Caco-2 (cell line): Measurements from ENCODE around the gene TXNL1. TPM values are rescaled to one million over a fixed set of nuclear protein-coding genes. Genes with fewer than 3 reads are reported as not detected.

ENCODE experiments used
- Bru-seq: library from RNA; stranded (reverse); fragments of 400-500 nt; gene quantifications from one replicate; lab custom pipeline; 2021; lab: Mats Ljungman, UMichigan
- BruChase-seq, 2 experiments: library from RNA; stranded (reverse); fragments of 400-500 nt; gene quantifications; one replicate each; lab custom pipeline; 2021; lab: Mats Ljungman, UMichigan
- BruUV-seq: library from RNA; stranded (reverse); fragments of 400-500 nt; replicated peaks from 2 replicates; lab custom pipeline; 2021; lab: Mats Ljungman, UMichigan
- CTCF ChIA-PET: fragments of 300-600 bp; sonication (Branson Sonifier 250); formaldehyde crosslinking; loops from one replicate; lab custom pipeline; 2022; ENCODE audit warnings: antibody characterized with exemption; lab: Charles Lee
- POLR2A ChIA-PET: fragments of 300-600 bp; sonication (Branson Sonifier 250); formaldehyde crosslinking; loops from one replicate; lab custom pipeline; 2022; ENCODE audit warnings: antibody characterized with exemption; lab: Charles Lee
- DNase-seq, 2 experiments: peaks; one replicate each; pipeline versions ENCODE4 v3.0.0 to v3.0.0-alpha.2; 2020 to 2022
- H3K27me3 ChIP-seq: replicated peaks from 2 replicates; pipeline ENCODE4 v1.6.0; 2011; ENCODE audit warnings: low read length; ENCODE audit not compliant: control insufficient read depth, insufficient read depth
- H3K36me3 ChIP-seq: 2 replicates; pipeline ENCODE4 v1.5.1; 2011; ENCODE audit warnings: low read length; ENCODE audit not compliant: control insufficient read depth, insufficient read depth
- H3K4me1 ChIP-seq: fragments of 250-450 bp; sonication (Bioruptor Pico); 2 replicates; pipeline ENCODE4 v1.5.1; 2020; ENCODE audit warnings: mild to moderate bottlenecking
- H3K4me3 ChIP-seq: 2 replicates; pipeline ENCODE4 v1.5.1; 2011; ENCODE audit warnings: low read depth, mild to moderate bottlenecking, control low read depth, low read length
- H3K9me3 ChIP-seq: fragments of 250-450 bp; sonication (Bioruptor Pico); 2 replicates; pipeline ENCODE4 v1.5.1; 2020; ENCODE audit warnings: mild to moderate bottlenecking, moderate library complexity
- H3K27ac Mint-ChIP-seq: one replicate; pipeline ENCODE4 v1.8.0; 2022; ENCODE audit warnings: mixed read lengths; ENCODE audit not compliant: unreplicated experiment
- H3K27me3 Mint-ChIP-seq: one replicate; pipeline ENCODE4 v1.8.0; 2022; ENCODE audit warnings: mixed read lengths; ENCODE audit not compliant: insufficient read depth, unreplicated experiment
- H3K36me3 Mint-ChIP-seq: one replicate; pipeline ENCODE4 v1.8.0; 2022; ENCODE audit warnings: mild to moderate bottlenecking, mixed read lengths; ENCODE audit not compliant: insufficient read depth, unreplicated experiment
- H3K4me1 Mint-ChIP-seq: one replicate; pipeline ENCODE4 v1.8.0; 2022; ENCODE audit warnings: low read depth, mixed read lengths; ENCODE audit not compliant: unreplicated experiment
- H3K4me3 Mint-ChIP-seq: one replicate; pipeline ENCODE4 v1.8.0; 2022; ENCODE audit warnings: mild to moderate bottlenecking, moderate library complexity, mixed read lengths; ENCODE audit not compliant: unreplicated experiment
- H3K9me3 Mint-ChIP-seq: one replicate; pipeline ENCODE4 v1.8.0; 2022; ENCODE audit warnings: mixed read lengths; ENCODE audit not compliant: unreplicated experiment
- CTCF ChIP-seq, 2 experiments: fragments of 200-600 bp in 1 of 2; IDR thresholded peaks; 1 replicate in 1 of 2; 2 replicates in 1 of 2; pipeline versions ENCODE4 v1.5.1 to v1.8.0; 2011 to 2022; ENCODE audit warnings: antibody characterized with exemption in 1 of 2, control low read depth in 1 of 2, inconsistent platforms in 1 of 2, low read depth in 1 of 2, low read length in 1 of 2, mild to moderate bottlenecking in 1 of 2, moderate library complexity in 1 of 2; ENCODE audit not compliant: insufficient read depth in 1 of 2, severe bottlenecking in 1 of 2, unreplicated experiment in 1 of 2
- intact Hi-C: fragments of 100-400 bp; cut with micrococcal nuclease; formaldehyde crosslinking; loops from one replicate; pipeline ENCODE4 v1.10.0; 2022; ENCODE audit not compliant: unreplicated experiment
- long read RNA-seq: library from polyadenylated mRNA; stranded (forward); transcript quantifications from one replicate; pipeline ENCODE4 v2.0.0, GENCODE V29; 2022
- total RNA-seq: library from RNA; stranded (reverse); gene quantifications from 2 replicates; pipeline ENCODE4 v1.2.3, GENCODE V29; 2022

Gene TXNL1
- total RNA-seq (46.9 and 49.0 TPM in 2 replicates), Bru-seq, nascent RNA (percentile 76 among the genes with signal in this experiment), BruChase-seq, experiment 1, labeled RNA remaining after a 2-hour chase (percentile 69 among the genes with signal in this experiment), BruChase-seq, experiment 2, labeled RNA remaining after a 6-hour chase (percentile 76 among the genes with signal in this experiment)
- long read RNA-seq, full-length matches to known transcripts = 101 of 110 reads
- long read RNA-seq, partial matches to known transcripts = 3 of 110 reads
- long read RNA-seq, other reads (novel, unspliced or antisense) = 6 of 110 reads

- CTCF ChIA-PET = no interaction called here
- TF ChIP-seq CTCF (IDR thresholded peaks at IDR 0.05; ENCODE audit: insufficient read depth in 1 of 2, low read depth in 1 of 2, low read length in 1 of 2, severe bottlenecking in 1 of 2, unreplicated experiment in 1 of 2) = no peak
Observed at GRCh38 chr18:56638232-56639103, at the start of gene TXNL1. TXNL1 (minus strand) TSS chr18:56638592; CDS start chr18:56638440, 152 bp downstream.

GRCh38 chr18:56684277-56684676, 45.9 kb upstream of the TXNL1 start:
- Histone ChIP-seq H3K27me3 (no peaks in the 10 kb centered on the region), H3K36me3 (no peaks in the 10 kb centered on the region), H3K9me3 (no peaks in the 10 kb centered on the region), H3K4me3 (no peak overlapping the region), H3K4me1 (no peaks in the 10 kb centered on the region)
- TF ChIP-seq CTCF (IDR thresholded peaks at IDR 0.05; ENCODE audit: insufficient read depth in 1 of 2, low read depth in 1 of 2, low read length in 1 of 2, severe bottlenecking in 1 of 2, unreplicated experiment in 1 of 2) = no peak
- no peaks in the 10 kb centered on the region for H3K9me3 Mint-ChIP-seq
- no peaks in the 10 kb centered on the region for H3K36me3 Mint-ChIP-seq
- ChIA-PET POLR2A (no interaction called here), CTCF (no interaction called here)
- no TSS peak for BruUV-seq
- no peak overlapping the region for H3K27ac Mint-ChIP-seq
- H3K27me3 Mint-ChIP-seq = no peaks in the 10 kb centered on the region
- no peak for DNase-seq
- intact Hi-C loops = no loop called here
- no peaks in the 10 kb centered on the region for H3K4me1 Mint-ChIP-seq
- H3K4me3 Mint-ChIP-seq = no peak overlapping the region

More at GRCh38 chr18:56638232-56639103, at the start of gene TXNL1:
- peak; percentile 94 to 96 for DNase-seq
- Mint-ChIP-seq H3K36me3 (peaks cover 17% of the 10 kb centered on the region), H3K27me3 (no peaks in the 10 kb centered on the region), H3K4me1 (peaks cover 6% of the 10 kb centered on the region), H3K27ac (peak within 1 kb of the TSS; percentile 98), H3K9me3 (no peaks in the 10 kb centered on the region), H3K4me3 (peak within 1 kb of the TSS; percentile 91)
- Histone ChIP-seq H3K27me3 (no peaks in the 10 kb centered on the region), H3K9me3 (no peaks in the 10 kb centered on the region), H3K36me3 (no peaks in the 10 kb centered on the region), H3K4me3 (peak within 1 kb of the TSS; percentile 67), H3K4me1 (no peaks in the 10 kb centered on the region)
- BruUV-seq = no TSS peak
- intact Hi-C loops = loop anchor here (1.0 kb wide), 1 partner anchor 13 kb away; the partner anchor contains the start of gene WDR7
- POLR2A ChIA-PET = no interaction called here

GRCh38 chr18:56678836-56679565, 40.6 kb upstream of the TXNL1 start:
- H3K36me3 Mint-ChIP-seq = no peaks in the 10 kb centered on the region
- POLR2A ChIA-PET = no interaction called here
- no peaks in the 10 kb centered on the region for H3K9me3 Mint-ChIP-seq
- no peak for DNase-seq
- intact Hi-C loops = no loop called here
- no peak for TF ChIP-seq CTCF (IDR thresholded peaks at IDR 0.05; ENCODE audit: insufficient read depth in 1 of 2, low read depth in 1 of 2, low read length in 1 of 2, severe bottlenecking in 1 of 2, unreplicated experiment in 1 of 2)
- no peak overlapping the region for H3K4me3 ChIP-seq
- no peaks in the 10 kb centered on the region for H3K4me1 Mint-ChIP-seq
- CTCF ChIA-PET = no interaction called here
- no peaks in the 10 kb centered on the region for H3K36me3 ChIP-seq
- H3K27ac Mint-ChIP-seq = no peak overlapping the region
- no peaks in the 10 kb centered on the region for H3K27me3 Mint-ChIP-seq
- H3K4me3 Mint-ChIP-seq = no peak overlapping the region
- H3K27me3 ChIP-seq = no peaks in the 10 kb centered on the region
- no peaks in the 10 kb centered on the region for H3K4me1 ChIP-seq
- H3K9me3 ChIP-seq = no peaks in the 10 kb centered on the region
- no TSS peak for BruUV-seq
